GM12878 (cell line): Measurements from ENCODE around the gene TMEM176A.

Experiments
- CBX3 ChIP-seq: fragments of 200-600 bp; sonication (generic); IDR thresholded peaks from 2 replicates; pipeline ENCODE4 v1.6.1; 2016; ENCODE audit warnings: low read depth, borderline replicate concordance
- CEBPB ChIP-seq, 2 experiments: fragments of 150-350 bp in 1 of 2; IDR thresholded peaks; 2 replicates each; pipeline ENCODE4 v1.6.1; 2012 to 2014; ENCODE audit warnings: low read depth in 2 of 2, low read length in 2 of 2, borderline replicate concordance in 1 of 2, inconsistent platforms in 1 of 2
- HDGF ChIP-seq: fragments of 450-650 bp; IDR thresholded peaks from 2 replicates; pipeline ENCODE4 v1.6.1; 2016; ENCODE audit warnings: antibody characterized with exemption
- MYC ChIP-seq: IDR thresholded peaks from 2 replicates; pipeline ENCODE4 v1.6.1; 2011; ENCODE audit warnings: mild to moderate bottlenecking, low read length, moderate library complexity, inconsistent platforms; ENCODE audit not compliant: insufficient read depth, insufficient replicate concordance, insufficient read length, severe bottlenecking
- NRF1 ChIP-seq: conservative IDR thresholded peaks from 2 replicates; pipeline ENCODE4 v1.6.1; 2011; ENCODE audit warnings: mild to moderate bottlenecking, low read depth, low read length, improper control_type of control experiment
- POLR2A ChIP-seq: IDR thresholded peaks from 2 replicates; pipeline ENCODE4 v1.6.1; 2011; ENCODE audit warnings: low read depth, mild to moderate bottlenecking, low read length
- POLR2AphosphoS5 ChIP-seq: IDR thresholded peaks from 2 replicates; pipeline ENCODE4 v1.6.1; 2011; ENCODE audit warnings: mild to moderate bottlenecking, low read length, inconsistent platforms
- RAD21 ChIP-seq: IDR thresholded peaks from 2 replicates; pipeline ENCODE4 v1.6.1; 2011; ENCODE audit warnings: mild to moderate bottlenecking, low read depth, low read length, moderate library complexity; ENCODE audit not compliant: insufficient read depth
- SRF ChIP-seq, 2 experiments: IDR thresholded peaks; 2 replicates each; pipeline ENCODE4 v1.6.1; 2011; ENCODE audit warnings: low read depth in 2 of 2, low read length in 2 of 2, mild to moderate bottlenecking in 1 of 2, moderate library complexity in 1 of 2
- TCF12 ChIP-seq: IDR thresholded peaks from 2 replicates; pipeline ENCODE4 v1.6.1; 2011; ENCODE audit warnings: low read depth, mild to moderate bottlenecking, low read length
- TF ChIP-seq, protein P1 (sequence below): IDR thresholded peaks from 2 replicates; pipeline ENCODE4 v1.6.1; 2012; ENCODE audit warnings: low read depth, low read length, improper control_type of control experiment
- TF ChIP-seq, protein P2 (sequence below): fragments of 450-650 bp; IDR thresholded peaks from 2 replicates; pipeline ENCODE4 v1.6.1; 2017; ENCODE audit warnings: mild to moderate bottlenecking
- TF ChIP-seq, protein P3 (sequence below), 3 experiments: IDR thresholded peaks in 2 of 3; conservative IDR thresholded peaks in 1 of 3; 2 replicates each; pipeline ENCODE4 v1.5.1; 2011; ENCODE audit warnings: low read depth in 3 of 3, low read length in 3 of 3, mild to moderate bottlenecking in 3 of 3, control low read depth in 2 of 3, moderate library complexity in 2 of 3, inconsistent platforms in 1 of 3, mixed read lengths in 1 of 3; ENCODE audit not compliant: control insufficient read depth in 2 of 3, insufficient read depth in 1 of 3; ENCODE audit errors: extremely low read depth in 1 of 3
- TF ChIP-seq, protein P4 (sequence below): IDR thresholded peaks from 2 replicates; pipeline ENCODE4 v1.6.1; 2011; ENCODE audit warnings: low read depth, mild to moderate bottlenecking, low read length, moderate library complexity, borderline replicate concordance; ENCODE audit errors: extremely low read depth

DNA sequence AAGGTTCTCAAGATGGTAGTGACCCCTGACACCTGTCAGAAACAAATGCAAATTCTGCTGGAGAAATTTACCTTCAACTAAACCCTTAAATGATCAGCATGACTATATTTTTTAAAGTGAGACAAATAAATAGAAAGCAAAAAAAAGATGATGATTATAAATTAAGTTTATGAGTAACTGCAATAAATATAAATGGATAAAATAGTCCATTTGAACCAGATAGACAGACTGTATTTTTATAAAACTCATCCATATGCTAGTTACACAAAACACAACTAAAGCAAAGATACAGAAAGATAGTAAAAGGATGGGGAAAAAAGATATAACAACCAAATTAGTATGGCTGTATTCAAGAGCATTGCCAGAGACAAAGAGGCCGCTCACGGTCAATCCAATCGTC lies 5.9 kb downstream of the TMEM176A start:
- TF ChIP-seq POLR2A (no peak), TCF12 (no peak), NRF1 (no peak), RAD21 (no peak), MYC (no peak), CEBPB (IDR thresholded peaks at IDR 0.05; ENCODE audit: borderline replicate concordance in 1 of 2, low read depth in 2 of 2, low read length in 2 of 2) (no peak), POLR2AphosphoS5 (no peak), HDGF (no peak), CBX3 (no peak), SRF (IDR thresholded peaks at IDR 0.05; ENCODE audit: low read depth in 2 of 2, low read length in 2 of 2) (no peak)
- TF ChIP-seq, protein P1, sequence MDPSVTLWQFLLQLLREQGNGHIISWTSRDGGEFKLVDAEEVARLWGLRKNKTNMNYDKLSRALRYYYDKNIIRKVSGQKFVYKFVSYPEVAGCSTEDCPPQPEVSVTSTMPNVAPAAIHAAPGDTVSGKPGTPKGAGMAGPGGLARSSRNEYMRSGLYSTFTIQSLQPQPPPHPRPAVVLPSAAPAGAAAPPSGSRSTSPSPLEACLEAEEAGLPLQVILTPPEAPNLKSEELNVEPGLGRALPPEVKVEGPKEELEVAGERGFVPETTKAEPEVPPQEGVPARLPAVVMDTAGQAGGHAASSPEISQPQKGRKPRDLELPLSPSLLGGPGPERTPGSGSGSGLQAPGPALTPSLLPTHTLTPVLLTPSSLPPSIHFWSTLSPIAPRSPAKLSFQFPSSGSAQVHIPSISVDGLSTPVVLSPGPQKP, result no peak
- TF ChIP-seq, protein P2, sequence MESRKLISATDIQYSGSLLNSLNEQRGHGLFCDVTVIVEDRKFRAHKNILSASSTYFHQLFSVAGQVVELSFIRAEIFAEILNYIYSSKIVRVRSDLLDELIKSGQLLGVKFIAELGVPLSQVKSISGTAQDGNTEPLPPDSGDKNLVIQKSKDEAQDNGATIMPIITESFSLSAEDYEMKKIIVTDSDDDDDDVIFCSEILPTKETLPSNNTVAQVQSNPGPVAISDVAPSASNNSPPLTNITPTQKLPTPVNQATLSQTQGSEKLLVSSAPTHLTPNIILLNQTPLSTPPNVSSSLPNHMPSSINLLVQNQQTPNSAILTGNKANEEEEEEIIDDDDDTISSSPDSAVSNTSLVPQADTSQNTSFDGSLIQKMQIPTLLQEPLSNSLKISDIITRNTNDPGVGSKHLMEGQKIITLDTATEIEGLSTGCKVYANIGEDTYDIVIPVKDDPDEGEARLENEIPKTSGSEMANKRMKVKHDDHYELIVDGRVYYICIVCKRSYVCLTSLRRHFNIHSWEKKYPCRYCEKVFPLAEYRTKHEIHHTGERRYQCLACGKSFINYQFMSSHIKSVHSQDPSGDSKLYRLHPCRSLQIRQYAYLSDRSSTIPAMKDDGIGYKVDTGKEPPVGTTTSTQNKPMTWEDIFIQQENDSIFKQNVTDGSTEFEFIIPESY, result no peak
- TF ChIP-seq, protein P3, sequence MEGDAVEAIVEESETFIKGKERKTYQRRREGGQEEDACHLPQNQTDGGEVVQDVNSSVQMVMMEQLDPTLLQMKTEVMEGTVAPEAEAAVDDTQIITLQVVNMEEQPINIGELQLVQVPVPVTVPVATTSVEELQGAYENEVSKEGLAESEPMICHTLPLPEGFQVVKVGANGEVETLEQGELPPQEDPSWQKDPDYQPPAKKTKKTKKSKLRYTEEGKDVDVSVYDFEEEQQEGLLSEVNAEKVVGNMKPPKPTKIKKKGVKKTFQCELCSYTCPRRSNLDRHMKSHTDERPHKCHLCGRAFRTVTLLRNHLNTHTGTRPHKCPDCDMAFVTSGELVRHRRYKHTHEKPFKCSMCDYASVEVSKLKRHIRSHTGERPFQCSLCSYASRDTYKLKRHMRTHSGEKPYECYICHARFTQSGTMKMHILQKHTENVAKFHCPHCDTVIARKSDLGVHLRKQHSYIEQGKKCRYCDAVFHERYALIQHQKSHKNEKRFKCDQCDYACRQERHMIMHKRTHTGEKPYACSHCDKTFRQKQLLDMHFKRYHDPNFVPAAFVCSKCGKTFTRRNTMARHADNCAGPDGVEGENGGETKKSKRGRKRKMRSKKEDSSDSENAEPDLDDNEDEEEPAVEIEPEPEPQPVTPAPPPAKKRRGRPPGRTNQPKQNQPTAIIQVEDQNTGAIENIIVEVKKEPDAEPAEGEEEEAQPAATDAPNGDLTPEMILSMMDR (IDR thresholded peaks at IDR 0.05 in 2 of 3, conservative IDR thresholded peaks at IDR 0.05 in 1 of 3; ENCODE audit: control insufficient read depth in 2 of 3, extremely low read depth in 1 of 3, insufficient read depth in 1 of 3, low read depth in 3 of 3, low read length in 3 of 3), result no peak
- TF ChIP-seq, protein P4, sequence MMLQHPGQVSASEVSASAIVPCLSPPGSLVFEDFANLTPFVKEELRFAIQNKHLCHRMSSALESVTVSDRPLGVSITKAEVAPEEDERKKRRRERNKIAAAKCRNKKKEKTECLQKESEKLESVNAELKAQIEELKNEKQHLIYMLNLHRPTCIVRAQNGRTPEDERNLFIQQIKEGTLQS, result no peak
